ENCODE data around the gene FAM181B. TPM values are rescaled to one million over a fixed set of nuclear protein-coding genes. Genes with fewer than 3 reads are reported as not detected.
"Not testable (repeated sequence)": the region's sequence is repeated elsewhere in the genome, so short reads cannot be mapped to it uniquely, and the experiment has no call there.

Gene FAM181B
- total RNA-seq, 6 experiments from 2014 or later: not detected

GRCh38 chr11:82698576-82699352 is 34.9 kb downstream of the FAM181B start:
- H3K36me3 ChIP-seq: no peaks in the 10 kb centered on the region
- H3K4me3 ChIP-seq: no peak overlapping the region
- no peaks in the 10 kb centered on the region for H3K27me3 ChIP-seq
- DNase-seq (no peak), ATAC-seq (no peak)
- TF ChIP-seq CTCF (IDR thresholded peaks at IDR 0.05) (no peak), POLR2A (IDR thresholded peaks at IDR 0.05) (no peak)
- H3K9me3 ChIP-seq: no peaks in the 10 kb centered on the region
- H3K4me1 ChIP-seq: no peaks in the 10 kb centered on the region
- intact Hi-C loops (cut with DNase I): no loop called here
- no peak overlapping the region for H3K27ac ChIP-seq
- WGBS (ENCODE audit: insufficient coverage, low coverage, low lambda C conversion rate, missing lambda C conversion rate): 43% methylated on average over 5 of the region's 6 CpGs

GRCh38 chr11:82692981-82693380 is 40.7 kb downstream of the FAM181B start:
- Histone ChIP-seq H3K27ac (no peak overlapping the region), H3K4me1 (no peaks in the 10 kb centered on the region), H3K27me3 (no peaks in the 10 kb centered on the region), H3K36me3 (no peaks in the 10 kb centered on the region), H3K4me3 (no peak overlapping the region), H3K9me3 (no peaks in the 10 kb centered on the region)
- ATAC-seq (no peak), DNase-seq (no peak)
- intact Hi-C loops (cut with DNase I): no loop called here
- no peak for TF ChIP-seq CTCF (IDR thresholded peaks at IDR 0.05)
- TF ChIP-seq POLR2A (IDR thresholded peaks at IDR 0.05): no peak

GRCh38 chr11:82689347-82689746 is 44.3 kb downstream of the FAM181B start:
- WGBS (ENCODE audit: insufficient coverage, low coverage, low lambda C conversion rate, missing lambda C conversion rate): 100% methylated on average over 14 of the region's 23 CpGs
- H3K36me3 ChIP-seq; H3K27me3 ChIP-seq; intact Hi-C loops (cut with DNase I); H3K9me3 ChIP-seq; H3K4me3 ChIP-seq; DNase-seq; H3K27ac ChIP-seq; H3K4me1 ChIP-seq; ATAC-seq: not testable (repeated sequence)

- Histone ChIP-seq H3K4me1 (no peaks in the 10 kb centered on the region), H3K36me3 (no peaks in the 10 kb centered on the region), H3K27me3 (no peaks in the 10 kb centered on the region), H3K27ac (no peak overlapping the region), H3K4me3 (no peak overlapping the region), H3K9me3 (no peaks in the 10 kb centered on the region)
- no peak for TF ChIP-seq POLR2A (IDR thresholded peaks at IDR 0.05)
- TF ChIP-seq CTCF (IDR thresholded peaks at IDR 0.05): no peak
- intact Hi-C loops (cut with DNase I): no loop called here
- ATAC-seq: no peak
- WGBS (ENCODE audit: insufficient coverage, low coverage, low lambda C conversion rate, missing lambda C conversion rate): 63% methylated on average over 2 of the region's 2 CpGs
- DNase-seq: no peak
Observed at GRCh38 chr11:82686211-82686610, 47.5 kb downstream of the FAM181B start.

GRCh38 chr11:82683029-82683428 is 50.6 kb downstream of the FAM181B start:
- TF ChIP-seq POLR2A (IDR thresholded peaks at IDR 0.05) (no peak), CTCF (IDR thresholded peaks at IDR 0.05) (no peak)
- ATAC-seq: no peak
- Histone ChIP-seq H3K9me3 (no peaks in the 10 kb centered on the region), H3K4me1 (no peaks in the 10 kb centered on the region), H3K27me3 (no peaks in the 10 kb centered on the region), H3K36me3 (no peaks in the 10 kb centered on the region), H3K27ac (no peak overlapping the region), H3K4me3 (no peak overlapping the region)
- DNase-seq: no peak
- intact Hi-C loops (cut with DNase I): no loop called here
- 80% methylated on average over 3 of the region's 5 CpGs for WGBS (ENCODE audit: insufficient coverage, low coverage, low lambda C conversion rate, missing lambda C conversion rate)

Data from right lobe of liver (tissue), 6 donors.